Measurements from ENCODE around the gene CTNNA3.

CTNNA3 gene

GRCh38 chr10:65952086-65952485 is 1743.9 kb downstream of the CTNNA3 start:
- DNase-seq, result no peak

DNA sequence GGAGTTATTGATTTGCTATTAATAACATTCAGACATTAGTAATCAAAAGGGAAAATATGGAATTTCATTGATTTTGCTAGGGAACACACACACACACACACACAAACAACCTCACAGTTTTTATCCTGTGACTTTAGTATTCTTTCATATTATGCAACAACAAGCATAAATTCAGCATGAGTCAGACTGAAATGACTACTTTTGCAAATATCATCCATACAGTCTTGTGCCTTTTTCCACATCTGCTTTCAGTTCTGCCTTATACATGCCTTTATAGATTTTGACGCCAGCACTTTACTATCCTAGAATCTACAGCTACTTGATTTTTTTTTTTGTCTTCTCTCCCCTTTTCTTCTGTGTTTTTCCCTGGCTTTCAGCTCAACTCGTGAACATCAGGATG is 1745.9 kb downstream of the CTNNA3 start:
- DNase-seq, result no peak

GRCh38 chr10:65949526-65949925 is 1746.5 kb downstream of the CTNNA3 start:
- no peak for DNase-seq

DNA sequence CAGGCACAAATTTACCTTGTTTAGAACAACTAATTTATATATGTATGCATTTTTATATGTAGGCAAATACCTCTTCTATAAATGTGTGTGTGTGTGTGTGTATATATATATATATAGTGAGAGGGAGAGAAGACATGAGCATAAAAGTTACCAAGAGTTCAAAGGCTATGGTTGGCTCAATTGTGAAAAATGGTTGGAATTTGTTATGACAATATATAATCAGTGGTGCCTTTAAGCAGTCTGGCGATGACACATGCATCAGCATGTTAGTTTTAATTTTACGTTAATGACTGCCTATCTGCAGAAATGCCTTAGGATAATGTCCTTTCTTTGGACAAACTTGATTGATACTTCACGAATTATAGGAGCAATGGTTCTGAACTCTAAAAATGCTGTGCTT is 1750.9 kb downstream of the CTNNA3 start:
- DNase-seq, result no peak

GRCh38 chr10:65943451-65943850 is 1752.5 kb downstream of the CTNNA3 start:
- no peak for DNase-seq

DNA sequence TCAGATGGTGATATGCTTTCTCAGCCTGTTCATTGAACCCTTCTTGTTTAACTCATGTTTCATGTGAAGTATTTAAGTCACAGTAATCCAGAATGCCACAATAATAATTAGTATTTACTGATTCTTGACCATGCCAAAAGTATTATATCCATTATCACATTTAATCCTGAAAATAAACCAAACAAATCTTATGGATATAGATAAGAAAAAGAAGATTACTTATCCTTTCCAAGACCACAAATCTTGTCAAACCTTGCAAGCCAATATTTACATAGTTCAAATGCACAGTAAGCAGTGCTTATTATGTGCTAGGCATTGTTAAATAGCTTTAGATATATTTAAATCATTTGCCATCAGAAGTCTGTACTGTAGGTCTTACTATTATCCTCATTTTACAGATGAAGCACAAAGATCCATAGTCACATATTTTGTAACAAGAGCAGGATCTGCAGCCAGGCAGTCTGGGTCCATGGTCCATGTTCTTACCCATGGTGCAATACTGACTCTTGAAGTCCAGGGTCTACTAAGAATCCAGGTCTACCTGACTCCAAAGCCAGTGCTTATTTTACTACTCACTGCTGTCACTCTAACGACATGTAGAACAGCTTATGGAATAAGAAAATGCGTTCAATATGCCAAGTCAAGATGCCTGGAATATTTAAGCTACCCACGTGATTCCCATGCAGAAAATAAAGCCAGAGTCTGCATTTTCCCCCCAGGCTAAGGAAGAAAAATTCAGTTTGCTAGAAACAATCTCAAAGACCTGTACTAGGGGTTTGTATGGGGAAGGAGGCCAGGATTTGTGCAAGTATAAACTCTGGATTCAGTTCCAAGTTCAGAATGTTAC is 1755.0 kb downstream of the CTNNA3 start:
- no peak for DNase-seq

GRCh38 chr10:65940105-65940504 is 1755.9 kb downstream of the CTNNA3 start:
- DNase-seq, result no peak

DNA sequence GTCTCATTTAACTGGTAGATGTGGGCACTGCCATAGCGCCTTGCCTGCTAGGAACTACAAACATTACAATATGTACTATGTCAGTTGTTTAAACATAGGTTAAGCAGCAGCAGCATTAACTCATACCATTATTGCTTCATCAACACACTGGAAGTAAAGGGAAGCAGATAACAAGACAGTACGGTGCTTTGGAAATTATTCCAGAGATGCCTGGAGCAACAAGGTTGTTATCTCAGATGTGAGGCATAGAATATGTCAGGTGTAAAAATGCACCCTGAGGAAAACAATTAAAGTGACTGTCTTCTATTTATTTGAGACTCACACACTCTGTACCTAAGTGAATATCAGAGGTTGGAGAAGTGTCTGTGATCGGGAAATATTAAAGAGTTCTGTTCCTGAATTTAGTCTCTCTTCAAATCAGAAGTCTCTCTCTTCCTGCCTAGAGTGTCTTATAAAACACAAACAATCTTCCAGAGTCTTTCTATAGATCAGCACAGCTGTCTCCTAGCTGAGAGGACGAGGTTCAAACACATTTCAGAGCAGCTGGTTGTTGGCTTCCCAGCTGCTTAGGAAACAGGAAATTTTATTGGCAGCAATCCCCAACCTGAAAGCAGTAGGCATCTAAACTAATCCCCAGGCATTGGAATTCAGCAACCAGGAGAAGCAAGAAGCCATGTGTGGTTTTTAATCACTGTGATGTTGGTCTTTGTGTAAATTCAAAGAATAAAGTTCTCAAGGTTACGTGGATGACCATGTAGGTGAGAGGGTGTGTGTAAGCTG is 1764.5 kb downstream of the CTNNA3 start:
- DNase-seq, result no peak

GRCh38 chr10:65911151-65911835 is 1784.7 kb downstream of the CTNNA3 start:
- no peak for DNase-seq

DNA sequence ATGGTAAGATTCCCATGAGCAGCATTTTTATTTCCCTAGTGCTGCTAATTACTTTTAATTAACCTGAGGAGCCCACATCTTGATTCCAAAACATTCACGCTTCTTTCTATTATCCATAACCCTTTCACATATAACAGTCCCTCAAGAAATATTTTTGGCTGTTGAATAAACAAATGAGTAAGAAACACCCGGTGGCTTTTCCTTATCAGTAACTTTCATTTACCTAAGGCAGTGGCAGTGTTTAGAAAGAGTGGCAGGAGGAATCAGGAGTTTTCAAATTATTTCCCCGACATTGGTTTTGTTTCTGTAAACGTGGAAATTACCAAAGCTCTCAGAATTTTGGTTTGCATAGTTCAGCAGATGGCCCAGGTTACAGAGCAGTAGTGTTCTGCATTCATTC is 1785.8 kb downstream of the CTNNA3 start:
- no peak for DNase-seq

DNA sequence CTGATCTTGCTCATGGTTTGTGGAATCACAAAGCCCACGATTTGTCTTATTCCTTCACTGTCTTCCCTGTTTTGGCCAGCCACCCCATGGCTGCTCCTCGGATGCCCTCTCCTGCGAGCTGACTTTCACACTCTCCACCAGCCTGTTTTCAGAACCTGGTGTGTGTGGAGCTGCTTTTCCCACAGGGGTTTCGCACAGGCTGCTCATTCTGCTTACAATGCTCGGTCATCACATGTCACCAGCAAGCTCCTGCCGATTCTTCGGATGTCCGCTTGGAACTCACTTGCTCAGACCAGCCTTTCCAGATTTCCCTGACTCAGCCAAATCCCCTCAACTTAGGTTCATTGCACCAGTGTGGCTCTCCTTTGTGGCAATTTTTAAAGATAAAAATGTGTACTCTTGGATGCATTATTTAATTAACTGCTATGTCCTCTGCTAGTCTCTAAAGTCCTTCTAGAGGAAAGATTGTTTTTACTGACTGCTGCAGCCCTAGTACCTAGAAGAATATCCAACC is 1788.7 kb downstream of the CTNNA3 start:
- no peak for DNase-seq

GRCh38 chr10:65903620-65904019 is 1792.4 kb downstream of the CTNNA3 start:
- DNase-seq, result no peak

DNA sequence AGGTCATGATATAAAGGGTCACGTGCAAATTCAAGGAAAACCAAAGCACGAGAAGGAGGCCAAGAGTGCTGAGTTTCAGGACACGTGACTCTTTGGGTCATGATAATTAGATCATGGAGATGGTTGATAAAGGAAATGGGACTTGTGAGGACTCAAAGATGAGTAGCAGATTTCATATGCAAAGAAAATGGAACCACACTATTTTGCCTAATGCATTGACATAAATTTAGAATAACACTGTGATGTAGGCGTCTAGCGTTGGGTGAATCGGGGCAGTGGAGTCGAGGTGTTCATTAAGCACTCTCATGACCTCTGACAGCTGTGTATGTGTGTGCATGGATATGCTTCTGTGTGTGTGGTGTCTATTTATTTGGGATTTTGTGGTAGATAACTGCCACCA is 1795.7 kb downstream of the CTNNA3 start:
- no peak for DNase-seq

GRCh38 chr10:65898055-65898454 is 1797.9 kb downstream of the CTNNA3 start:
- DNase-seq, result no peak

GRCh38 chr10:65894961-65895360 is 1801.0 kb downstream of the CTNNA3 start:
- no peak for DNase-seq

DNA sequence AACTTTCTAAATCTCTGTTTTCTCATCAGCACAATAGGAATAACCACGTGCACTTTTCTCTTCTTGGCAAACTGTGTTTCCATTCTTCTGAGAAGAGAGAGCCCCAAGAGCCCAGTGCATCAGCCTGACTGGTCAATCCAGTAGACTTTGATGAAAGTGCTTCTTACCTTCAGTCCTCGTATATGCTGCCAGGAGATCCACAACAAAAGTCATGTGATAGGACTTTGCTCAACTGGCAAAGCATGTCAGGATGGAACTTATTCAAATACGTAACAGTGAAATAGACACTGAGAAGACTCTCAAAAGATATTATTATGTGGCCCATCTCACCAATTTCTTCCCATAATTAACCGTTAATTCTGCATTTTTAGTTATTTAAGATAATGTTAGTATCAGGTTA is 1801.6 kb downstream of the CTNNA3 start:
- no peak for DNase-seq

DNA sequence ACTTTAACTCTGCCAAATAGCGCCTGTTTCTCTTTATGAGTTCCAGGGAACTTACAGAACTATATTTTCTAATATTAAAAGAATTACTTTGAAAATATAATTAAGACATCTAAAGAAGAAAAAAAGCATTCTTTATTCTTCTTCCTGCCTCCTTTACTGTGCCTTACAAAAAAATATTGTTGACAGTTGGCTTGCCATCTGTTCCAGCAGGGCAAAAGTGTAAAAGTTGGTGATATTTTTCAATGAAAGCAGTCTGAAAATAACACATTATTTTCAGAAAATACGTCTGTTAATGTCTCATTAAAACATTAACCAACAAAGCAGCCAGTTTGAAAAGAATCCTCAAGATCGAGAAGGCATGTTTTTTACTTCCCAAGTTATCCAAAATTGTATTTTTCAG is 1802.3 kb downstream of the CTNNA3 start:
- no peak for DNase-seq

- no peak for DNase-seq
These were observed 1803.7 kb downstream of the CTNNA3 start for GRCh38 chr10:65892284-65892683.

DNA sequence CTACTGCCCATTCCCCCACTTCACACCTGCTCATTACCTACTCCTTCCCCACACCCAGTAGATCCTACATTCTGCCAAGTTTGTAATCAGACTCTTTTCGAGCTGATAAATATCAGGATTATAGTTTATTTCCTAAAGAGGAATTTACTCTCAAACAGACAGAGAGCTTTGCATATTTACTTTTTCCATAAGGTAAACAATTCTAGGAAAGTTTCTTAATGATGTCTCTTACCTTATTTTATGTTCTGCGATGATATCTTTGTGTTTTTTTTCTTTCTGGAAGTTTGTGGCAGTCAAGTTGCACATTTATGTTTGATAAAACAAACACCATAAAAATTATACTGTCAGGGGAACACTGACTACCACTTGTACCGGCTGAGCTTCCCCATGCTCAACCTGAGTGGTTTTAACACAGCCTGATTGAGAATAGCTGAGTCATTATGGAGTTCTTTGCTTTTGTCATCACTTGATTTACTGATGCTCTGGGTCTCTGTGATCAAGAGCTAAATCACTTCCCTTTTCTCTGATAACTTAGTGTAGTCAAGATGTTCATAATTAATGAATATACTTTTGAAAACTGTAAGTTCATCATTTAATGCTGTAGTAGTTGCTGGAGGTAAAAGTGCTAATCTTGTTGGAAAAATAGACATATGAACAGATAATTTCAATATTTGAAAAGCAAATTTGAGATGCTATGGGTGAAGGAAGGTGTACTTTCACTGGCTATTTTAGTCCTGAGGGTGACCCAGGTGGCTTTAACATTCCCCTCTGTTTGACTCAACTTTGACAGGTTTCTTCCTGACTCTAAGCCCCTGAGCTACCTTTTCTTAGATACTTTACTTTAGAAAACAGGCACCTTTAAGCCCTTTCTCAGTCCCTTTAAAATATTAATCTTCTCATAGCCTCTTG is 1804.7 kb downstream of the CTNNA3 start:
- no peak for DNase-seq

GRCh38 chr10:65864529-65864928 is 1831.5 kb downstream of the CTNNA3 start:
- no peak for DNase-seq

GRCh38 chr10:65864036-65864435 is 1832.0 kb downstream of the CTNNA3 start:
- no peak for DNase-seq
